ENCODE measurements around the gene IER3.

IER3 gene

DNA sequence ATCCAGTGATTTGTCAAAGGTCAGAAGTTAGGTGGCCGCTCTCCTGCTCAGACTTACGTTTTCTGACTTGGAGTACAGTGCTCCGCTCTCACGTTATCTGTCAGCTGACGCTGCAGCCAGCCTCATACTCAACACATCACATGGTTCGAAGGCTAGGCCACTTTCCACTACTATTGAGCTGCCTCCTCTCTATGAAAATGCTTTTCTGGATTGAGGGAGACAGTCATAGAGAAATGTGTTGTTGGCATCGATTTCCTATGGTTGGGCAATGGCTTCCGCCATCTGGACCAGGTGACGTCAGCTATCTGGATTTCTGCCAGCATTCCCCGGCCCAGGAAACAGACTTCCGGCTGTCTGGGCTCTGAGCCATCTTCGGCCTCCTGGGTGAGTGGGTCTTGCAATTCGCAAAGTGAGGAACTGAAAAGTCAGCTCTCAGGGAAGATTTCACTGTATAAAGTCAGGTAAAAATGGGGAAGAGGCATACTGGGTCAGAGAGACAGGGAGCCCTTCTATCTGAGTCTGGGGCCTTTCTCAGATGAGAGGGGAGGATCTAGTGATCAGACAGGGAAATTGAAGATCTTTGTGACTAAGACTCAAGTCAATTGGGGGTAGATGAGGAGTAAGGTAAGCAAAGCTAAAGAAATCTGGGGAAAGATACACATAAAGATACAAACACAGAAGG is 37.5 kb upstream of the IER3 start (continued):
- TF ChIP-seq, protein P1, sequence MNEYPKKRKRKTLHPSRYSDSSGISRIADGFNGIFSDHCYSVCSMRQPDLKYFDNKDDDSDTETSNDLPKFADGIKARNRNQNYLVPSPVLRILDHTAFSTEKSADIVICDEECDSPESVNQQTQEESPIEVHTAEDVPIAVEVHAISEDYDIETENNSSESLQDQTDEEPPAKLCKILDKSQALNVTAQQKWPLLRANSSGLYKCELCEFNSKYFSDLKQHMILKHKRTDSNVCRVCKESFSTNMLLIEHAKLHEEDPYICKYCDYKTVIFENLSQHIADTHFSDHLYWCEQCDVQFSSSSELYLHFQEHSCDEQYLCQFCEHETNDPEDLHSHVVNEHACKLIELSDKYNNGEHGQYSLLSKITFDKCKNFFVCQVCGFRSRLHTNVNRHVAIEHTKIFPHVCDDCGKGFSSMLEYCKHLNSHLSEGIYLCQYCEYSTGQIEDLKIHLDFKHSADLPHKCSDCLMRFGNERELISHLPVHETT (tag by site-specific recombination; IDR thresholded peaks at IDR 0.05), result no peak
- peak; percentile 51; the same call in 1 of the 2 replicates for TF ChIP-seq BCL11A (tag by site-specific recombination; IDR thresholded peaks at IDR 0.05; ENCODE audit: low read depth)
- TF ChIP-seq, protein P2, sequence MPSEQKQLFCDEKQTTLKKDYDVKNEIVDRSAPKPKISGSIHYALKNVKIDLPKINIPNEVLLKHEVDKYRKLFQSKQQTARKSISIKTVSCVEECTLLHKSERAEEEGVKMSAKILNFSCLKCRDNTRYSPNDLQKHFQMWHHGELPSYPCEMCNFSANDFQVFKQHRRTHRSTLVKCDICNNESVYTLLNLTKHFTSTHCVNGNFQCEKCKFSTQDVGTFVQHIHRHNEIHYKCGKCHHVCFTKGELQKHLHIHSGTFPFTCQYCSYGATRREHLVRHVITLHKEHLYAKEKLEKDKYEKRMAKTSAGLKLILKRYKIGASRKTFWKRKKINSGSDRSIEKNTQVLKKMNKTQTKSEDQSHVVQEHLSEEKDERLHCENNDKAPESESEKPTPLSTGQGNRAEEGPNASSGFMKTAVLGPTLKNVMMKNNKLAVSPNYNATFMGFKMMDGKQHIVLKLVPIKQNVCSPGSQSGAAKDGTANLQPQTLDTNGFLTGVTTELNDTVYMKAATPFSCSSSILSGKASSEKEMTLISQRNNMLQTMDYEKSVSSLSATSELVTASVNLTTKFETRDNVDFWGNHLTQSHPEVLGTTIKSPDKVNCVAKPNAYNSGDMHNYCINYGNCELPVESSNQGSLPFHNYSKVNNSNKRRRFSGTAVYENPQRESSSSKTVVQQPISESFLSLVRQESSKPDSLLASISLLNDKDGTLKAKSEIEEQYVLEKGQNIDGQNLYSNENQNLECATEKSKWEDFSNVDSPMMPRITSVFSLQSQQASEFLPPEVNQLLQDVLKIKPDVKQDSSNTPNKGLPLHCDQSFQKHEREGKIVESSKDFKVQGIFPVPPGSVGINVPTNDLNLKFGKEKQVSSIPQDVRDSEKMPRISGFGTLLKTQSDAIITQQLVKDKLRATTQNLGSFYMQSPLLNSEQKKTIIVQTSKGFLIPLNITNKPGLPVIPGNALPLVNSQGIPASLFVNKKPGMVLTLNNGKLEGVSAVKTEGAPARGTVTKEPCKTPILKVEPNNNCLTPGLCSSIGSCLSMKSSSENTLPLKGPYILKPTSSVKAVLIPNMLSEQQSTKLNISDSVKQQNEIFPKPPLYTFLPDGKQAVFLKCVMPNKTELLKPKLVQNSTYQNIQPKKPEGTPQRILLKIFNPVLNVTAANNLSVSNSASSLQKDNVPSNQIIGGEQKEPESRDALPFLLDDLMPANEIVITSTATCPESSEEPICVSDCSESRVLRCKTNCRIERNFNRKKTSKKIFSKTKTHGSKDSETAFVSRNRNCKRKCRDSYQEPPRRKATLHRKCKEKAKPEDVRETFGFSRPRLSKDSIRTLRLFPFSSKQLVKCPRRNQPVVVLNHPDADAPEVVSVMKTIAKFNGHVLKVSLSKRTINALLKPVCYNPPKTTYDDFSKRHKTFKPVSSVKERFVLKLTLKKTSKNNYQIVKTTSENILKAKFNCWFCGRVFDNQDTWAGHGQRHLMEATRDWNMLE (tag by site-specific recombination; conservative IDR thresholded peaks at IDR 0.05; ENCODE audit: low read depth), result peak; percentile 82
- TF ChIP-seq, protein P3, sequence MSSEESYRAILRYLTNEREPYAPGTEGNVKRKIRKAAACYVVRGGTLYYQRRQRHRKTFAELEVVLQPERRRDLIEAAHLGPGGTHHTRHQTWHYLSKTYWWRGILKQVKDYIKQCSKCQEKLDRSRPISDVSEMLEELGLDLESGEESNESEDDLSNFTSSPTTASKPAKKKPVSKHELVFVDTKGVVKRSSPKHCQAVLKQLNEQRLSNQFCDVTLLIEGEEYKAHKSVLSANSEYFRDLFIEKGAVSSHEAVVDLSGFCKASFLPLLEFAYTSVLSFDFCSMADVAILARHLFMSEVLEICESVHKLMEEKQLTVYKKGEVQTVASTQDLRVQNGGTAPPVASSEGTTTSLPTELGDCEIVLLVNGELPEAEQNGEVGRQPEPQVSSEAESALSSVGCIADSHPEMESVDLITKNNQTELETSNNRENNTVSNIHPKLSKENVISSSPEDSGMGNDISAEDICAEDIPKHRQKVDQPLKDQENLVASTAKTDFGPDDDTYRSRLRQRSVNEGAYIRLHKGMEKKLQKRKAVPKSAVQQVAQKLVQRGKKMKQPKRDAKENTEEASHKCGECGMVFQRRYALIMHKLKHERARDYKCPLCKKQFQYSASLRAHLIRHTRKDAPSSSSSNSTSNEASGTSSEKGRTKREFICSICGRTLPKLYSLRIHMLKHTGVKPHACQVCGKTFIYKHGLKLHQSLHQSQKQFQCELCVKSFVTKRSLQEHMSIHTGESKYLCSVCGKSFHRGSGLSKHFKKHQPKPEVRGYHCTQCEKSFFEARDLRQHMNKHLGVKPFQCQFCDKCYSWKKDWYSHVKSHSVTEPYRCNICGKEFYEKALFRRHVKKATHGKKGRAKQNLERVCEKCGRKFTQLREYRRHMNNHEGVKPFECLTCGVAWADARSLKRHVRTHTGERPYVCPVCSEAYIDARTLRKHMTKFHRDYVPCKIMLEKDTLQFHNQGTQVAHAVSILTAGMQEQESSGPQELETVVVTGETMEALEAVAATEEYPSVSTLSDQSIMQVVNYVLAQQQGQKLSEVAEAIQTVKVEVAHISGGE (tag by site-specific recombination; conservative IDR thresholded peaks at IDR 0.05; ENCODE audit: low read depth), result 0 out of 2 replicates have a peak, but pooled peaks have one; percentile 21
- TF ChIP-seq, protein P4, sequence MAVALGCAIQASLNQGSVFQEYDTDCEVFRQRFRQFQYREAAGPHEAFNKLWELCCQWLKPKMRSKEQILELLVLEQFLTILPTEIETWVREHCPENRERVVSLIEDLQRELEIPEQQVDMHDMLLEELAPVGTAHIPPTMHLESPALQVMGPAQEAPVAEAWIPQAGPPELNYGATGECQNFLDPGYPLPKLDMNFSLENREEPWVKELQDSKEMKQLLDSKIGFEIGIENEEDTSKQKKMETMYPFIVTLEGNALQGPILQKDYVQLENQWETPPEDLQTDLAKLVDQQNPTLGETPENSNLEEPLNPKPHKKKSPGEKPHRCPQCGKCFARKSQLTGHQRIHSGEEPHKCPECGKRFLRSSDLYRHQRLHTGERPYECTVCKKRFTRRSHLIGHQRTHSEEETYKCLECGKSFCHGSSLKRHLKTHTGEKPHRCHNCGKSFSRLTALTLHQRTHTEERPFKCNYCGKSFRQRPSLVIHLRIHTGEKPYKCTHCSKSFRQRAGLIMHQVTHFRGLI (tag by site-specific recombination; IDR thresholded peaks at IDR 0.05), result peak; percentile 89
- TF ChIP-seq YY2 (tag by site-specific recombination; IDR thresholded peaks at IDR 0.05), result peak; percentile 72
- no peak for TF ChIP-seq SETDB1 (IDR thresholded peaks at IDR 0.05; ENCODE audit: insufficient read length, low read length)
- TF ChIP-seq, protein P5, sequence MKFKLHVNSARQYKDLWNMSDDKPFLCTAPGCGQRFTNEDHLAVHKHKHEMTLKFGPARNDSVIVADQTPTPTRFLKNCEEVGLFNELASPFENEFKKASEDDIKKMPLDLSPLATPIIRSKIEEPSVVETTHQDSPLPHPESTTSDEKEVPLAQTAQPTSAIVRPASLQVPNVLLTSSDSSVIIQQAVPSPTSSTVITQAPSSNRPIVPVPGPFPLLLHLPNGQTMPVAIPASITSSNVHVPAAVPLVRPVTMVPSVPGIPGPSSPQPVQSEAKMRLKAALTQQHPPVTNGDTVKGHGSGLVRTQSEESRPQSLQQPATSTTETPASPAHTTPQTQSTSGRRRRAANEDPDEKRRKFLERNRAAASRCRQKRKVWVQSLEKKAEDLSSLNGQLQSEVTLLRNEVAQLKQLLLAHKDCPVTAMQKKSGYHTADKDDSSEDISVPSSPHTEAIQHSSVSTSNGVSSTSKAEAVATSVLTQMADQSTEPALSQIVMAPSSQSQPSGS (tag by site-specific recombination; IDR thresholded peaks at IDR 0.05; ENCODE audit: low read depth), result peak; percentile 99
- TF ChIP-seq, protein P6, sequence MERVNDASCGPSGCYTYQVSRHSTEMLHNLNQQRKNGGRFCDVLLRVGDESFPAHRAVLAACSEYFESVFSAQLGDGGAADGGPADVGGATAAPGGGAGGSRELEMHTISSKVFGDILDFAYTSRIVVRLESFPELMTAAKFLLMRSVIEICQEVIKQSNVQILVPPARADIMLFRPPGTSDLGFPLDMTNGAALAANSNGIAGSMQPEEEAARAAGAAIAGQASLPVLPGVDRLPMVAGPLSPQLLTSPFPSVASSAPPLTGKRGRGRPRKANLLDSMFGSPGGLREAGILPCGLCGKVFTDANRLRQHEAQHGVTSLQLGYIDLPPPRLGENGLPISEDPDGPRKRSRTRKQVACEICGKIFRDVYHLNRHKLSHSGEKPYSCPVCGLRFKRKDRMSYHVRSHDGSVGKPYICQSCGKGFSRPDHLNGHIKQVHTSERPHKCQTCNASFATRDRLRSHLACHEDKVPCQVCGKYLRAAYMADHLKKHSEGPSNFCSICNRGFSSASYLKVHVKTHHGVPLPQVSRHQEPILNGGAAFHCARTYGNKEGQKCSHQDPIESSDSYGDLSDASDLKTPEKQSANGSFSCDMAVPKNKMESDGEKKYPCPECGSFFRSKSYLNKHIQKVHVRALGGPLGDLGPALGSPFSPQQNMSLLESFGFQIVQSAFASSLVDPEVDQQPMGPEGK (tag by site-specific recombination; IDR thresholded peaks at IDR 0.05), result peak; percentile 46; the same call in 1 of the 2 replicates
- no peak for TF ChIP-seq ZNF211 (tag by site-specific recombination; IDR thresholded peaks at IDR 0.05; ENCODE audit: low read depth)
- no peak for TF ChIP-seq ZNF785 (tag by site-specific recombination; IDR thresholded peaks at IDR 0.05)
- no peak for TF ChIP-seq ZNF433 (tag by site-specific recombination; IDR thresholded peaks at IDR 0.05; ENCODE audit: low read depth)
- TF ChIP-seq KLF9 (tag by site-specific recombination; IDR thresholded peaks at IDR 0.05; ENCODE audit: low read depth), result no peak
